ENCODE data around the gene LAMB1. TPM values are rescaled to one million over a fixed set of nuclear protein-coding genes. Genes with fewer than 3 reads are reported as not detected.

Gene LAMB1
- total RNA-seq, 3 donors from 2014 or later = 115 to 324 (median 300) TPM

DNA sequence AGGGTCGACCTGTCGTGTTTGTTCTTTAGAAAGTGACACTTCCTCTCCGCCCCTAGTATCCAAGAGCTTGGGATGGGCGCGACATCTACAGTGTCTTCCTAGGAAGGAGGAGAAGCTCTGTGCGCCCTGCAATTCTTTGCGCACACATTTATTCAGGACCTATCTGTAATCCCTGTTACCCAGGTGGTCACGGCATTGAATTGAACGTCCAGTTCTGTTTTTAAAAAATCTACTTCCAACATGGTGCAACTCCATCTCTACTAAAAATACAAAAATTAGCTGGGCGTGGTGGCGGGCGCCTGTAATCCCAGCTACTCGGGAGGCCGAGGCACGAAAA is 606 bp upstream of the LAMB1 start:
- Histone ChIP-seq H3K9me3 (no peaks in the 10 kb centered on the region), H3K4me1 (peaks cover 0 to 4% of the 10 kb centered on the region in 2 donors), H3K4me3 (peak overlapping the region; percentile 54 to 82 (median 68)), H3K27me3 (peaks cover 0 to 19% of the 10 kb centered on the region in 2 donors), H3K36me3 (no peaks in the 10 kb centered on the region), H3K27ac (peak overlapping the region in 1 of 2 donors; percentile 82)
- intact Hi-C loops (cut with DNase I; ENCODE audit: low total_unique reads) = no loop called here
- no peak for DNase-seq (ENCODE audit: low spot score in 2 of 2)
- no peak for TF ChIP-seq POLR2AphosphoS5 (IDR thresholded peaks at IDR 0.05)
- TF ChIP-seq POLR2A (IDR thresholded peaks at IDR 0.05) = no peak
- TF ChIP-seq, protein P1, sequence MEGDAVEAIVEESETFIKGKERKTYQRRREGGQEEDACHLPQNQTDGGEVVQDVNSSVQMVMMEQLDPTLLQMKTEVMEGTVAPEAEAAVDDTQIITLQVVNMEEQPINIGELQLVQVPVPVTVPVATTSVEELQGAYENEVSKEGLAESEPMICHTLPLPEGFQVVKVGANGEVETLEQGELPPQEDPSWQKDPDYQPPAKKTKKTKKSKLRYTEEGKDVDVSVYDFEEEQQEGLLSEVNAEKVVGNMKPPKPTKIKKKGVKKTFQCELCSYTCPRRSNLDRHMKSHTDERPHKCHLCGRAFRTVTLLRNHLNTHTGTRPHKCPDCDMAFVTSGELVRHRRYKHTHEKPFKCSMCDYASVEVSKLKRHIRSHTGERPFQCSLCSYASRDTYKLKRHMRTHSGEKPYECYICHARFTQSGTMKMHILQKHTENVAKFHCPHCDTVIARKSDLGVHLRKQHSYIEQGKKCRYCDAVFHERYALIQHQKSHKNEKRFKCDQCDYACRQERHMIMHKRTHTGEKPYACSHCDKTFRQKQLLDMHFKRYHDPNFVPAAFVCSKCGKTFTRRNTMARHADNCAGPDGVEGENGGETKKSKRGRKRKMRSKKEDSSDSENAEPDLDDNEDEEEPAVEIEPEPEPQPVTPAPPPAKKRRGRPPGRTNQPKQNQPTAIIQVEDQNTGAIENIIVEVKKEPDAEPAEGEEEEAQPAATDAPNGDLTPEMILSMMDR (IDR thresholded peaks at IDR 0.05) = no peak

DNA sequence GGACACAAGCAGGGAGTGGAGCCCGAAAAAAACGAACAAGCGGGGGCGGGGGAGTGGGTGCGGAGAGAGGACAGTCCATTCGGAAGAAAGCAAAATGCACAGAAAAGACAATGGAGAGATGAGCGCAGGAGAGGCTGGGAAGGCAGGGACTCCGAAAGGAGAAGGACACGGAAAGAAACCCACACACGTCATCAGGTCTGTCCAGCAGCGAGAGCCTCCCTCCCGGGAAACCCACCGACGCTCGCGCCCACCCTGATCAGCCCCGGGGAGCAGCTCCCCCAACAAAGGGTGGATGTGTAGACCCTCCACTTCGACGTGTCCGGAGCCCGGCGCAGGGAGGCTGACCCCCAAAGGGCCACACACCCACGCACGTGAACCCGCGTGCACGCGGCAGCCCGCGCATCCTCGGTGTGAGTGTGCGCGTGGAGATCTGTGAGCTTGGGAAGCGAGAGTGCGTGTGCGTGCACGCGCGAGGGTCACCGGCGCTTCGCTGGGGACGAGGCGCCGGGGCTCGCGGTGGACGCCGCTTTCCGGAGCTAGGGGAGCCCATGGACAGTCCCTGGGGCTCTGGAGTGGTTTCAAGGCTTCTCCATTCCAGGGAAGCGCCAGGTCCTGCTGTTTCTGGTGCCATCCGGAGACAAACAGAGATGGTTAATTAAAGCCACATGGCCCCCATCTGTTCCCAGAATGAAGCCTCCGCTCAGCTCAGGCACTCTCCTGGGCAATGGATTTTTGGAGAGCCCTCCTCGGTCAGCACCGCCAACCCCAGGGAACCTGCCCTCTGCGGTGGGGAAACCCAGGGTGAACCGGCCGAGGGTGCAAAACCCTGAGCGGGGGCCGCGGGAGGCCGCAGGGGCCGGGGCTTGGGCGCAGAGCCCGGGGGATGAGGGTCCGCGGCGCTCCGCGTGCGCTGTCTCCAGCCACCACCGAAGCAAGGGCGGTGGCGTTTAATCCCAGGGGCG is 916 bp downstream of the LAMB1 start:
- peaks cover 0 to 4% of the 10 kb centered on the region in 2 donors for H3K4me1 ChIP-seq
- intact Hi-C loops (cut with DNase I; ENCODE audit: low total_unique reads) = no loop called here
- no peak for TF ChIP-seq POLR2A (IDR thresholded peaks at IDR 0.05)
- TF ChIP-seq POLR2AphosphoS5 (IDR thresholded peaks at IDR 0.05) = peak in 1 of 3 donors; percentile 2
- peak overlapping the region; percentile 57 to 82 for H3K27ac ChIP-seq
- no peak for DNase-seq (ENCODE audit: low spot score in 2 of 2)
- H3K36me3 ChIP-seq = no peaks in the 10 kb centered on the region
- peaks cover 0 to 19% of the 10 kb centered on the region in 2 donors for H3K27me3 ChIP-seq
- no peaks in the 10 kb centered on the region for H3K9me3 ChIP-seq
- peak overlapping the region; percentile 54 to 82 (median 68) for H3K4me3 ChIP-seq

DNA sequence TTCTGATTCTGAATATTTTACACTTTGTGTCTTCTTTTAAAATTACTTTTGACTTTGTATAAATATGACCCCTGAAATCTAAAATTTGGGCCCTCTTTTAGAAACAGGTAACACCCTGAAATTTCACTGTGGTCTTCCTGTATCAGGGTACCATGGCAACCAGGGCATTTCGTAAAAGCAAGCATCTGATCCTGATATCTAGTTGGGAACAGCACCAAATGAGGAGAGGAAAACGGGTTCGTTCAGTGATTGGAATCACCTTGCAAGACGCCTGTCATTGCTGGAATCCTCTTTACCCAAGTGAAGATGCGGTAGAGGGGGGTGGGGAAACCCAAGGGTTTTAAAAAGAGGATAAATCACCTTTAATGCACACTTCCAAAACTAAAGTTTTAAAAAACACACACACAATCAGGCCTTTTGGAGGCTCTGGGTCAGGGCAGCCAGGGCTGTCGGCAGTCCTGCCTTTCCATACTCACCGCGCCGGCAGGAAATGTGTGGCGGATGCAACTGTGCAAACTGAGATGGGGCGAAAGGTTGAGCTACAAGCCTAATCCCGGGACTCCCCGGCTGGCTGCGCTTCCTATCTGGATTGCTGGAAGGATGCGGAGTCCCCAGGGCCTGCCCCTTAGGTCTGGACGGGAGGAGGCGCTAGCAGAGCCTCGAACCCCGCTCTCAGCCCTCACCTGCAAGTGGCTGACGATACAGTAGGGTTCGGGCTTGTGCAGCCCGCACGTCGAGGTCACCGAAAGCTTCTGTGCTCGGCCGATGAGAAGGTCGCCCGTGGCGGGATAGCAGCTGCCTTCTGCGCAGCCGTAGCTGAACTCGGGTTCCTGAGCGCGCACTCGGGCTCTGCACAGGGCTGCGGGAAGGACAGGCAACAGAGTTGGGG is 1.8 kb downstream of the LAMB1 start:
- Histone ChIP-seq H3K4me3 (peak overlapping the region; percentile 54 to 82 (median 68)), H3K9me3 (no peaks in the 10 kb centered on the region), H3K36me3 (no peaks in the 10 kb centered on the region), H3K4me1 (peaks cover 0 to 4% of the 10 kb centered on the region in 2 donors), H3K27ac (peak overlapping the region; percentile 57 to 82), H3K27me3 (peaks cover 0 to 19% of the 10 kb centered on the region in 2 donors)
- intact Hi-C loops (cut with DNase I; ENCODE audit: low total_unique reads) = no loop called here
- TF ChIP-seq POLR2AphosphoS5 (IDR thresholded peaks at IDR 0.05) = no peak
- TF ChIP-seq POLR2A (IDR thresholded peaks at IDR 0.05) = no peak
- TF ChIP-seq, protein P1 (IDR thresholded peaks at IDR 0.05) = no peak
- no peak for DNase-seq (ENCODE audit: low spot score in 2 of 2)

DNA sequence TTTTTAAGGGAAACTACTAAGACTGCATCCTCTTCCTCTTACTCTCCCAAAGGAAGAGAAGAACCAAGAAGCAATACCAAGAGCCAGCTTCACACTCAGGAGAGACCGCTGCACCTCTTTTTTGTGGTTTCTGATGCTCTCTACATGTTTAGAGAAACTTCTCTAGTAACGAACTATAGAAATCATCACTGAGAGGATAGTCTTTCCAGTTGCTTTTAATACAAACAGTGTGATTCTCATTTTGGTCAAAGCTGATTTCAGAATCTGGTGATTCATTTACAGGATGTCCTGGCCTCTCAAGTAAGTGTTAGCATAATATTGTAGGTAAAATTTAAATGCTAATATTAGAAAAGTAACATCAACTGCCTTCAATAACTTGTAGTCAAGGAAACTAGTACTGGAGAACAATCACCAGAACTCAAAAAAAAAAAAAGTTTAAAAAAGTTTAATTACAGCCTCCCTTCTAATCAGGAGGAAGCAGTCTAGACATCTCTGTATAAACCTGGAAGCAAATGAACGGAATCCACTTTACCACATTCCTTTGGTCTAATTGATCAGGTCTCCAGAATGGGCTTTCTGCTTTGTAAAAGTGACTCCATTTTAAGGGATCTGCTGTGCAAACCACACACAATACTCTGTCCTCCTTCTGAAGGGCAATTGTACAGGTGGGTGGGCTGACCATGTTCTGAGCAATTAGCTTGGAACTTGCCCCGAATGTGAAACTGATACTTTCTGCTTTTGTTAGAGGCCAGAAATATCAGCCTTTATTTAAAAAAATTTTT is 3.0 kb downstream of the LAMB1 start:
- Histone ChIP-seq H3K9me3 (no peaks in the 10 kb centered on the region), H3K27ac (peak overlapping the region in 1 of 2 donors; percentile 82), H3K36me3 (no peaks in the 10 kb centered on the region), H3K4me3 (peak overlapping the region in 2 of 3 donors; percentile 68 to 82), H3K4me1 (peaks cover 0 to 4% of the 10 kb centered on the region in 2 donors), H3K27me3 (peaks cover 0 to 19% of the 10 kb centered on the region in 2 donors)
- intact Hi-C loops (cut with DNase I; ENCODE audit: low total_unique reads) = no loop called here
- no peak for DNase-seq (ENCODE audit: low spot score in 2 of 2)
- no peak for TF ChIP-seq POLR2AphosphoS5 (IDR thresholded peaks at IDR 0.05)
- no peak for TF ChIP-seq POLR2A (IDR thresholded peaks at IDR 0.05)
- TF ChIP-seq, protein P1 (IDR thresholded peaks at IDR 0.05) = no peak

Data from breast epithelium (tissue), 4 donors.